ENCODE measurements around the gene ANKRD10. TPM values are rescaled to one million over a fixed set of nuclear protein-coding genes. Genes with fewer than 3 reads are reported as not detected.
A peak's percentile ranks its signal among the peaks of the same experiment; 100 is the strongest.

Gene ANKRD10
- total RNA-seq, 1 donor from 2014 or later, result 212 TPM

GRCh38 chr13:110855363-110855762 lies 59.5 kb downstream of the ANKRD10 start:
- Histone ChIP-seq H3K27ac (no peak overlapping the region), H3K9ac (no peak overlapping the region), H3K36me3 (no peaks in the 10 kb centered on the region), H3K79me2 (ENCODE audit: low read depth) (no peaks in the 10 kb centered on the region), H3K27me3 (no peaks in the 10 kb centered on the region), H4K20me1 (ENCODE audit: low read depth) (no peaks in the 10 kb centered on the region), H3F3A (ENCODE audit: low read depth) (peaks cover 14% of the 10 kb centered on the region), H3K9me3 (ENCODE audit: low read depth) (no peaks in the 10 kb centered on the region), H2AFZ (replicated peaks) (no peak overlapping the region), H3K4me2 (no peak overlapping the region), H3K4me1 (peaks cover 8% of the 10 kb centered on the region), H3K4me3 (no peak overlapping the region)
- peaks cover 2% of the 10 kb centered on the region for H3K27me3 Mint-ChIP-seq (ENCODE audit: insufficient read depth, low read depth)
- peaks cover 9% of the 10 kb centered on the region for H3K9me3 Mint-ChIP-seq
- no peak for DNase-seq (ENCODE audit: low spot score)
- no peaks in the 10 kb centered on the region for H3K36me3 Mint-ChIP-seq
- H3K4me1 Mint-ChIP-seq, result peaks cover 11% of the 10 kb centered on the region
- H3K27ac Mint-ChIP-seq, result no peak overlapping the region
- H3K4me3 Mint-ChIP-seq, result no peak overlapping the region
- no peak for TF ChIP-seq EZH2 (IDR thresholded peaks at IDR 0.05)
- TF ChIP-seq CTCF (IDR thresholded peaks at IDR 0.05), result no peak
- no peak for TF ChIP-seq EZH2phosphoT487 (IDR thresholded peaks at IDR 0.05)

- H3K27me3 Mint-ChIP-seq (ENCODE audit: insufficient read depth, low read depth), result peaks cover 2% of the 10 kb centered on the region
- H3K4me3 ChIP-seq, result no peak overlapping the region
- no peak overlapping the region for H3K4me2 ChIP-seq
- H3K9me3 ChIP-seq (ENCODE audit: low read depth), result no peaks in the 10 kb centered on the region
- H3K36me3 Mint-ChIP-seq, result no peaks in the 10 kb centered on the region
- H3K27ac Mint-ChIP-seq, result no peak overlapping the region
- peaks cover 11% of the 10 kb centered on the region for H3K4me1 Mint-ChIP-seq
- no peaks in the 10 kb centered on the region for H3K27me3 ChIP-seq
- peaks cover 14% of the 10 kb centered on the region for H3F3A ChIP-seq (ENCODE audit: low read depth)
- TF ChIP-seq CTCF (IDR thresholded peaks at IDR 0.05) (no peak), EZH2phosphoT487 (IDR thresholded peaks at IDR 0.05) (no peak), EZH2 (IDR thresholded peaks at IDR 0.05) (no peak)
- no peak overlapping the region for H3K4me3 Mint-ChIP-seq
- H4K20me1 ChIP-seq (ENCODE audit: low read depth), result no peaks in the 10 kb centered on the region
- no peaks in the 10 kb centered on the region for H3K36me3 ChIP-seq
- H3K27ac ChIP-seq, result no peak overlapping the region
- H3K4me1 ChIP-seq, result peaks cover 13% of the 10 kb centered on the region
- no peaks in the 10 kb centered on the region for H3K79me2 ChIP-seq (ENCODE audit: low read depth)
- H3K9me3 Mint-ChIP-seq, result peaks cover 9% of the 10 kb centered on the region
- no peak for DNase-seq (ENCODE audit: low spot score)
- H2AFZ ChIP-seq (replicated peaks), result no peak overlapping the region
- H3K9ac ChIP-seq, result no peak overlapping the region
Measured at GRCh38 chr13:110854866-110855265, 60.0 kb downstream of the ANKRD10 start.

- TF ChIP-seq EZH2 (IDR thresholded peaks at IDR 0.05) (no peak), EZH2phosphoT487 (IDR thresholded peaks at IDR 0.05) (no peak), CTCF (IDR thresholded peaks at IDR 0.05) (no peak)
- Mint-ChIP-seq H3K9me3 (peaks cover 9% of the 10 kb centered on the region), H3K27ac (no peak overlapping the region), H3K36me3 (no peaks in the 10 kb centered on the region), H3K27me3 (ENCODE audit: insufficient read depth, low read depth) (peaks cover 2% of the 10 kb centered on the region), H3K4me3 (no peak overlapping the region), H3K4me1 (peaks cover 11% of the 10 kb centered on the region)
- Histone ChIP-seq H4K20me1 (ENCODE audit: low read depth) (no peaks in the 10 kb centered on the region), H3K79me2 (ENCODE audit: low read depth) (no peaks in the 10 kb centered on the region), H3K27ac (no peak overlapping the region), H3K36me3 (no peaks in the 10 kb centered on the region), H2AFZ (replicated peaks) (no peak overlapping the region), H3K4me3 (no peak overlapping the region), H3K4me1 (peaks cover 15% of the 10 kb centered on the region), H3K9ac (no peak overlapping the region), H3K27me3 (no peaks in the 10 kb centered on the region), H3K4me2 (peak overlapping the region; percentile 11), H3K9me3 (ENCODE audit: low read depth) (no peaks in the 10 kb centered on the region), H3F3A (ENCODE audit: low read depth) (peaks cover 14% of the 10 kb centered on the region)
- peak; percentile 71 for DNase-seq (ENCODE audit: low spot score)
Measured at GRCh38 chr13:110853235-110853721, 61.6 kb downstream of the ANKRD10 start.
